Endothelial cell of umbilical vein (primary cell): Measurements from ENCODE around the gene ADGRG1. TPM values are rescaled to one million over a fixed set of nuclear protein-coding genes. Genes with fewer than 3 reads are reported as not detected.

Source experiments
- BruUV-seq: library from RNA; stranded (reverse); fragments of 400-500 nt; replicated peaks from 2 replicates; lab custom pipeline; 2021; lab: Mats Ljungman, UMichigan
- CTCF ChIA-PET: fragments of 300-600, 350-600 bp; sonication (Branson Sonifier 250); formaldehyde crosslinking; loops from one replicate; lab custom pipeline; 2021; ENCODE audit warnings: antibody characterized with exemption, inconsistent platforms; lab: Charles Lee
- POLR2A ChIA-PET: fragments of 300-600, 350-600 bp; sonication (Branson Sonifier 250); formaldehyde crosslinking; loops from one replicate; lab custom pipeline; 2021; ENCODE audit warnings: antibody characterized with exemption, inconsistent platforms; lab: Charles Lee
- DNase-seq: peaks from one replicate; pipeline ENCODE4 v3.0.0-alpha.2; 2011; ENCODE audit warnings: low read depth, low spot score
- FAIRE-seq: peaks from 2 replicates; lab custom pipeline; 2011; peaks lifted over from hg19 to GRCh38; lab: Jason Lieb, UNC
- H2AFZ ChIP-seq: 2 replicates; pipeline ENCODE4 v1.6.0; 2012; ENCODE audit warnings: low read depth, low read length, control low read depth, inconsistent platforms
- H3K27ac ChIP-seq: 2 replicates; pipeline ENCODE4 v1.5.1; 2011; ENCODE audit warnings: low read depth, mild to moderate bottlenecking, control low read depth, low read length, moderate library complexity; ENCODE audit not compliant: insufficient read depth
- H3K27me3 ChIP-seq, 2 experiments: 2 replicates each; pipeline versions ENCODE4 v1.6.0 to v1.6.1; 2011; ENCODE audit warnings: low read length in 2 of 2, mixed read lengths in 1 of 2; ENCODE audit not compliant: control insufficient read depth in 2 of 2, insufficient read depth in 2 of 2
- H3K36me3 ChIP-seq, 2 experiments: 2 replicates in 1 of 2; 3 replicates in 1 of 2; pipeline ENCODE4 v1.5.1; 2011; ENCODE audit warnings: low read length in 2 of 2, mild to moderate bottlenecking in 1 of 2, moderate library complexity in 1 of 2; ENCODE audit not compliant: control insufficient read depth in 2 of 2, insufficient read depth in 2 of 2; ENCODE audit errors: extremely low read depth in 1 of 2
- H3K4me1 ChIP-seq: 3 replicates; pipeline ENCODE4 v1.5.1; 2011; ENCODE audit warnings: mild to moderate bottlenecking, low read length; ENCODE audit not compliant: control insufficient read depth, insufficient read depth; ENCODE audit errors: extremely low read depth
- H3K4me2 ChIP-seq: 2 replicates; pipeline ENCODE4 v1.6.1; 2011; ENCODE audit warnings: low read length, control low read depth, mixed read lengths; ENCODE audit not compliant: insufficient read depth
- H3K4me3 ChIP-seq, 3 experiments: fragments of 200-600 bp in 1 of 3; sonication (generic), shearing (Covaris generic) in 1 of 3; replicated peaks in 1 of 3; 2 replicates each; pipeline ENCODE4 v1.5.1; 2011 to 2016; ENCODE audit warnings: control low read depth in 3 of 3, low read length in 3 of 3, mild to moderate bottlenecking in 2 of 3, inconsistent platforms in 1 of 3, low read depth in 1 of 3, moderate library complexity in 1 of 3; ENCODE audit not compliant: insufficient read depth in 1 of 3
- H3K79me2 ChIP-seq: 2 replicates; pipeline ENCODE4 v1.6.0; 2012; ENCODE audit warnings: low read length, inconsistent platforms; ENCODE audit not compliant: control insufficient read depth, insufficient read depth
- H3K9ac ChIP-seq: replicated peaks from 2 replicates; pipeline ENCODE3; 2011; ENCODE audit warnings: low read length, control low read depth; ENCODE audit not compliant: insufficient read depth; ENCODE audit errors: extremely low read depth
- H3K9me1 ChIP-seq: replicated peaks from 3 replicates; pipeline ENCODE4 v1.6.0; 2011; ENCODE audit warnings: mild to moderate bottlenecking, low read length; ENCODE audit not compliant: control insufficient read depth, insufficient read depth; ENCODE audit errors: extremely low read depth
- H3K9me3 ChIP-seq: replicated peaks from 2 replicates; pipeline ENCODE4 v1.5.1; 2012; ENCODE audit warnings: low read length, inconsistent platforms; ENCODE audit not compliant: control insufficient read depth, insufficient read depth
- H4K20me1 ChIP-seq: replicated peaks from 2 replicates; pipeline ENCODE3; 2011; ENCODE audit warnings: mild to moderate bottlenecking, low read length; ENCODE audit not compliant: control insufficient read depth, insufficient read depth; ENCODE audit errors: extremely low read depth
- EZH2 ChIP-seq: IDR thresholded peaks from 2 replicates; pipeline ENCODE4 v1.6.1; 2012; ENCODE audit warnings: borderline replicate concordance, low read depth, mild to moderate bottlenecking, moderate library complexity, low read length, inconsistent platforms; ENCODE audit not compliant: severe bottlenecking
- FOS ChIP-seq: IDR thresholded peaks from 2 replicates; pipeline ENCODE4 v1.6.1; 2011; ENCODE audit warnings: mild to moderate bottlenecking, low read length, moderate library complexity, borderline replicate concordance; ENCODE audit not compliant: insufficient read depth
- GATA2 ChIP-seq: IDR thresholded peaks from 2 replicates; pipeline ENCODE4 v1.7.0; 2011; ENCODE audit warnings: low read depth, mild to moderate bottlenecking, moderate library complexity, mixed read lengths, low read length; ENCODE audit not compliant: insufficient read length, insufficient read depth
- JUN ChIP-seq: IDR thresholded peaks from 2 replicates; pipeline ENCODE4 v1.6.1; 2011; ENCODE audit warnings: borderline replicate concordance, low read depth; ENCODE audit not compliant: insufficient read length, insufficient read depth
- MYC ChIP-seq: IDR thresholded peaks from one replicate; pipeline ENCODE4 v1.6.1; 2011; ENCODE audit warnings: mild to moderate bottlenecking, low read depth, low read length
- POLR2A ChIP-seq: IDR thresholded peaks from 2 replicates; pipeline ENCODE4 v1.6.1; 2012; ENCODE audit warnings: low read depth, mild to moderate bottlenecking, control low read depth, low read length
- POLR2AphosphoS5 ChIP-seq: IDR thresholded peaks from 2 replicates; pipeline ENCODE4 v1.6.1; 2012; ENCODE audit warnings: low read depth, mild to moderate bottlenecking, control low read depth, low read length, moderate library complexity; ENCODE audit not compliant: insufficient read depth
- dilution Hi-C: fragments of 300-500 bp; cut with MboI; formaldehyde crosslinking; loops from one replicate; pipeline ENCODE4 v1.15.0; 2019; ENCODE audit warnings: low sequenced_read_pairs; ENCODE audit not compliant: extremely low pct_ligation_motif_present
- intact Hi-C: fragments of 100-400 bp; cut with micrococcal nuclease; formaldehyde crosslinking; loops from one replicate; pipeline ENCODE4 v1.10.0; 2022
- polyA plus RNA-seq, 4 experiments: library from polyadenylated mRNA; depleted of rRNA in 3 of 4; stranded (reverse) in 3 of 4; unstranded in 1 of 4; fragments of >200 nt; gene quantifications; 2 replicates each; pipeline versions ENCODE4 v1.2.1 to v1.2.3, GENCODE V29; 2011 to 2012; ENCODE audit warnings: missing spikeins in 1 of 4
- total RNA-seq: library from RNA; stranded (reverse); gene quantifications from 2 replicates; pipeline ENCODE4 v1.2.3, GENCODE V29; 2021
- TF ChIP-seq, protein P1 (sequence below), 2 donors: IDR thresholded peaks; 1 replicate in 1 of 2; 2 replicates in 1 of 2; pipeline ENCODE4 v1.5.1; 2011; ENCODE audit warnings: low read length in 2 of 2, mild to moderate bottlenecking in 2 of 2, moderate library complexity in 2 of 2, control low read depth in 1 of 2, inconsistent platforms in 1 of 2, low read depth in 1 of 2; ENCODE audit not compliant: insufficient read depth in 1 of 2; ENCODE audit errors: extremely low read depth in 1 of 2
- TF ChIP-seq, protein P2 (sequence below): IDR thresholded peaks from 2 replicates; pipeline ENCODE4 v1.6.1; 2011; ENCODE audit not compliant: insufficient read depth, insufficient read length

ADGRG1 gene
- total and polyA plus RNA-seq, 2 donors (not counting 3 experiments of a cell fraction or from before 2014, with no cell fraction given), result 45.6 to 92.5 TPM

DNA sequence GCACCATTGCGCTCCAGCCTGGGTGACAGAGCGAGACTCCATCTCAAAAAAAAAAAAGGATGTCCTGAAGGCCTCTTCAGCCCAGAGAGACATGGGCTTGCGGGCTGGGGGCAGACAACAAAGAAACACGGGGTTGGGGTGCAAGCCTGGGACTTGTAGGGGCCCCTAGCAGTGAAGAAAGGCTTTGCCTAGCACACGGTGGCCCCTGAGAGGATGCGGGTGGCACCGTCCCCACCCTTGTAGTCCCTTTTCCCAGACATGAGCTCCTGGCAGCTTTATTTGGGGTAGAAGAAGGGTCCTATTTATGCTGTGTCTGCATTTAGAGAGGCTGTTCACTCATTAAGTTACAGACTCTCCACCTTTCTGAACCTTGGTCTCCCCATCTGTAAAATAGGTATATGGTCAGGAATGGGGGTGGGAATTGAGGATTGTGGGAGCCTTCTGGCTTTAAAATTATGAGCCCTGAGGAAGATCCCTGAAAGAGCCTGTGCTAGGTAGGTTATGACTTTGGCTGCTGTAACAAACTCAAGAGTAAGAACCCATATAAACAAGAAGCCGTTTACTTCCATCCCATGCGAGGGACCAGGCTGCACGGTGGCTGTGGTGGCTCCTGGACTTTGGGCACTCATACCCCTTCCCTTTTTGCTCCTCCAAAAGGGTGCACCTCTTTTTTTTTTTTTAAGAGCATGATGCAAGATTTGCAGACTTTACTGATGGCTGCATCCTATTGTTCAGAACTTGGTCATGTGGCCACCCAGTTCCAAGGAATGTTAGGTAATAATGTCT lies 20.6 kb upstream of the ADGRG1 start:
- no peak overlapping the region for H2AFZ ChIP-seq
- H3K4me3 ChIP-seq, result no peak overlapping the region
- no peaks in the 10 kb centered on the region for H3K4me1 ChIP-seq
- H3K27ac ChIP-seq, result no peak overlapping the region
- no TSS peak for BruUV-seq
- ChIA-PET POLR2A (interaction anchor here (0.7 kb wide), 1 partner anchor 29 kb away, joined by 6 read pairs; no protein-coding TSS in a partner anchor), CTCF (interaction anchor here (1.3 to 3.8 kb wide), 4 partner anchors 7 to 30 kb away, joined by 3 to 25 read pairs (median 15); no protein-coding TSS in a partner anchor)
- FAIRE-seq (no peak), DNase-seq (no peak)
- no peaks in the 10 kb centered on the region for H3K79me2 ChIP-seq
- no peaks in the 10 kb centered on the region for H3K9me3 ChIP-seq
- H4K20me1 ChIP-seq, result no peaks in the 10 kb centered on the region
- TF ChIP-seq, protein P1, sequence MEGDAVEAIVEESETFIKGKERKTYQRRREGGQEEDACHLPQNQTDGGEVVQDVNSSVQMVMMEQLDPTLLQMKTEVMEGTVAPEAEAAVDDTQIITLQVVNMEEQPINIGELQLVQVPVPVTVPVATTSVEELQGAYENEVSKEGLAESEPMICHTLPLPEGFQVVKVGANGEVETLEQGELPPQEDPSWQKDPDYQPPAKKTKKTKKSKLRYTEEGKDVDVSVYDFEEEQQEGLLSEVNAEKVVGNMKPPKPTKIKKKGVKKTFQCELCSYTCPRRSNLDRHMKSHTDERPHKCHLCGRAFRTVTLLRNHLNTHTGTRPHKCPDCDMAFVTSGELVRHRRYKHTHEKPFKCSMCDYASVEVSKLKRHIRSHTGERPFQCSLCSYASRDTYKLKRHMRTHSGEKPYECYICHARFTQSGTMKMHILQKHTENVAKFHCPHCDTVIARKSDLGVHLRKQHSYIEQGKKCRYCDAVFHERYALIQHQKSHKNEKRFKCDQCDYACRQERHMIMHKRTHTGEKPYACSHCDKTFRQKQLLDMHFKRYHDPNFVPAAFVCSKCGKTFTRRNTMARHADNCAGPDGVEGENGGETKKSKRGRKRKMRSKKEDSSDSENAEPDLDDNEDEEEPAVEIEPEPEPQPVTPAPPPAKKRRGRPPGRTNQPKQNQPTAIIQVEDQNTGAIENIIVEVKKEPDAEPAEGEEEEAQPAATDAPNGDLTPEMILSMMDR (IDR thresholded peaks at IDR 0.05; ENCODE audit: extremely low read depth in 1 of 2, insufficient read depth in 1 of 2, low read depth in 1 of 2, low read length in 2 of 2), result no peak
- TF ChIP-seq MYC (no peak), FOS (no peak), EZH2 (no peak), GATA2 (no peak), POLR2A (no peak), JUN (no peak), POLR2AphosphoS5 (no peak)
- TF ChIP-seq, protein P2, sequence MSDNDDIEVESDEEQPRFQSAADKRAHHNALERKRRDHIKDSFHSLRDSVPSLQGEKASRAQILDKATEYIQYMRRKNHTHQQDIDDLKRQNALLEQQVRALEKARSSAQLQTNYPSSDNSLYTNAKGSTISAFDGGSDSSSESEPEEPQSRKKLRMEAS, result no peak
- H3K36me3 ChIP-seq, result no peaks in the 10 kb centered on the region
- H3K9ac ChIP-seq, result no peak overlapping the region
- no peaks in the 10 kb centered on the region for H3K27me3 ChIP-seq
- H3K9me1 ChIP-seq, result no peaks in the 10 kb centered on the region
- no peak overlapping the region for H3K4me2 ChIP-seq
- dilution Hi-C loops (no loop called here), intact Hi-C loops (no loop called here)
